NT2/D1 (cell line): ENCODE results near the gene TOR4A.

Experiments
- DNase-seq: peaks from one replicate; pipeline ENCODE4 v3.0.0-alpha.2; 2011; ENCODE audit warnings: low read depth, low spot score
- H3K27me3 ChIP-seq: 2 replicates; pipeline ENCODE4 v1.6.0; 2011; ENCODE audit warnings: mild to moderate bottlenecking; ENCODE audit not compliant: insufficient read length, insufficient read depth
- H3K36me3 ChIP-seq: 2 replicates; pipeline ENCODE4 v1.6.1; 2011; ENCODE audit warnings: mild to moderate bottlenecking, low read length, mixed read lengths; ENCODE audit not compliant: insufficient read depth, insufficient read length
- H3K4me1 ChIP-seq: 2 replicates; pipeline ENCODE4 v1.5.1; 2011; ENCODE audit not compliant: insufficient read depth, insufficient read length
- H3K4me3 ChIP-seq: 2 replicates; pipeline ENCODE4 v1.5.1; 2011; ENCODE audit warnings: low read depth; ENCODE audit not compliant: insufficient read length
- H3K9ac ChIP-seq: 2 replicates; pipeline ENCODE4 v1.6.0; 2011; ENCODE audit warnings: low read depth; ENCODE audit not compliant: insufficient read length
- H3K9me3 ChIP-seq: 2 replicates; pipeline ENCODE4 v1.5.1; 2011; ENCODE audit warnings: mild to moderate bottlenecking, low read length; ENCODE audit not compliant: insufficient read depth
- SUZ12 ChIP-seq: IDR thresholded peaks from 2 replicates; pipeline ENCODE4 v1.6.1; 2011; ENCODE audit not compliant: insufficient read length, insufficient read depth; ENCODE audit errors: extremely low read depth
- YY1 ChIP-seq: IDR thresholded peaks from 2 replicates; pipeline ENCODE4 v1.6.1; 2011; ENCODE audit not compliant: insufficient read length, insufficient read depth
- ZNF274 ChIP-seq: IDR thresholded peaks from 2 replicates; pipeline ENCODE4 v1.6.1; 2011; ENCODE audit warnings: mild to moderate bottlenecking, low read depth, low read length

Gene TOR4A

GRCh38 chr9:137319011-137319738 lies 41.6 kb downstream of the TOR4A start:
- no peak for DNase-seq
- Histone ChIP-seq H3K4me1 (peaks cover 44% of the 10 kb centered on the region), H3K36me3 (no peaks in the 10 kb centered on the region), H3K9me3 (no peaks in the 10 kb centered on the region), H3K4me3 (no peak overlapping the region), H3K27me3 (peaks cover 10% of the 10 kb centered on the region), H3K9ac (peak overlapping the region; percentile 0)
- TF ChIP-seq SUZ12 (no peak), YY1 (no peak), ZNF274 (no peak)

- TF ChIP-seq SUZ12 (no peak), ZNF274 (no peak), YY1 (no peak)
- peak overlapping the region; percentile 33 for H3K9ac ChIP-seq
Observed at GRCh38 chr9:137319739-137320551, 42.4 kb downstream of the TOR4A start.

DNA sequence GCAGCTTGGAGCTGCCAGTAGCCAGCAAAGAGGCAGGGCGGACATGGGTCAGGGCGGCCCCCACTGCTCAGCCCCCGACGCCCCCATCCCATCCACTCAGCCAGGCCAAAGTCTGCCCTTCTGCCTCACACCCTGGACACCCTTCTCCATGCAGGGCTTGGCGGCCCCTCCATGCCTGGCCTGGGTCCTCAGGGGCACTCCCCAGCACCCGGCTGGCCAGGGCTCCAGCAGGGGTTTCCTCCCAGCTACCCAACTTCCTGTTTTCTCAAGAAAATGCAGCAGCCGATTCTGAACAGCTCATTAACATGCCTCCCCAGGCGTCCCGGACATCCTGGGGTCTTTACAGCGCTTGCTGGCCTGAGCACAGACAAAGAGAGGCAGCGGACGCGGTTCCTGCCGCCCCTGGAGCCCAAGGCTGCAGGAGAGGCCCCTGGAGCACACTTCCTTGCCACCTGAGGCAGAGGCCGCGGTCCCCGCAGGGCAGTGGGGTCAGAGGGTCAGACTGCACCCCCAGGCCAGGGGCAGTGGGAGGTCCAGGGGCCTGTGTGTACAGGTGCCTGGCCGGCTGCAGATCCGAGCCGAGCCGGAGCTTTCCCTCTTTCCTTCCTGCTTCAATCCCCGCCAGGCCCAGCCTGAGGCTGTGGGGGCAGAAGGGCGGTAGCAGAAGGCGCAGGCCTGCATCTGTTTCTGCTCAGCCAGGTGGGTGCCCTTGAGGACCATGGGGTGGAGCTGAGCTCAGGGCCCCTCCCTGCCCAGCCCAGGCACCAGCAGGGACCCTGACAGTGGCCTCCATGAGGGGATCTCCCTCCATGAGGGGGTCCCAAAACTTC lies 43.2 kb downstream of the TOR4A start:
- no peak for DNase-seq
- peaks cover 10% of the 10 kb centered on the region for H3K27me3 ChIP-seq
- H3K9ac ChIP-seq: peak overlapping the region; percentile 70
- no peak overlapping the region for H3K4me3 ChIP-seq
- no peaks in the 10 kb centered on the region for H3K9me3 ChIP-seq
- H3K4me1 ChIP-seq: peaks cover 37% of the 10 kb centered on the region
- no peaks in the 10 kb centered on the region for H3K36me3 ChIP-seq
- TF ChIP-seq YY1: no peak
- TF ChIP-seq SUZ12: no peak
- TF ChIP-seq ZNF274: no peak

More at GRCh38 chr9:137319739-137320551, 42.4 kb downstream of the TOR4A start:
- no peak for DNase-seq
- Histone ChIP-seq H3K4me3 (no peak overlapping the region), H3K9me3 (no peaks in the 10 kb centered on the region), H3K4me1 (peaks cover 40% of the 10 kb centered on the region), H3K27me3 (peaks cover 10% of the 10 kb centered on the region), H3K36me3 (no peaks in the 10 kb centered on the region)

GRCh38 chr9:137321726-137322361 lies 44.3 kb downstream of the TOR4A start:
- Histone ChIP-seq H3K36me3 (no peaks in the 10 kb centered on the region), H3K27me3 (peaks cover 10% of the 10 kb centered on the region), H3K4me1 (peaks cover 33% of the 10 kb centered on the region), H3K9me3 (no peaks in the 10 kb centered on the region), H3K9ac (no peak overlapping the region), H3K4me3 (no peak overlapping the region)
- no peak for DNase-seq
- TF ChIP-seq ZNF274 (no peak), SUZ12 (no peak), YY1 (no peak)

DNA sequence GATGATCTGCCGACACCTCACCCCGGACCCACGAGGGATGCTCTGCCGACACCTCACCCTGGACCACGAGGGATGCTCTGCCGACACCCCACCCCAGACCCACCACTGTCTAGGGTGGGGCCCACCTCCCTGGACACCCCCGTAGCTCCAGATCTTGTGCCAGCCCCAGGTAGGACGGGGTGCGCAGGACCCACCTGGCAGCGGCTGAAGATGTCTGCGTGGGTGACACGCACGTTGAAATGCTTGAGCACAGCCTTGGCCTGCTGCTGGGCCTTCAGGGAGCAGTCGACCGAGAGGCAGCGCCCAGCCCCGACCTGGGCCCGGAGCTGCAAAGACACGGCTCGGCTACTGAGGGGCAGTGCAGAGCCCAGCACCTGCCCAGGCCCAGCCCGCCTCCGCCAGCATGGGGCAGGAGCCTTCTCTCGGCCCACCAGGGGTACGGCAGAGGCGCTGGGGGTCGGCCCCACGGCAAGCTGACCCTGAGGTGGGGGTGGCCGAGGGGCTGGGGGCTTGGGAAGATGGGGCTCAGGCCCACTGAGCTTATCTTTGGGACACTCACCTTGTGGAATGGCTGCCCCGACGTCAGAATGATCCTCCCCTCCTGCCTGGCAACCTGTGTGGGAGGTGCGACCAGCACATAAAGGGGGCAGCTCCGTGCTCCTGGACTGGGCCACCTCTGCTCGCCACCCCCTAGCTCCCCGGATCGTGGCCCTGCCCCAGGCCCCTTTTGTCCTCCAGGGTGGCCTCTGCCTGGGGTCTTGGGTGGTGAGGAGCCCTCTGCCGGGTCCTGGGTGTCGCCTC lies 46.2 kb downstream of the TOR4A start:
- DNase-seq: no peak
- no peak for TF ChIP-seq ZNF274
- no peak for TF ChIP-seq YY1
- H3K4me1 ChIP-seq: peaks cover 25% of the 10 kb centered on the region
- H3K36me3 ChIP-seq: no peaks in the 10 kb centered on the region
- H3K4me3 ChIP-seq: no peak overlapping the region
- no peaks in the 10 kb centered on the region for H3K9me3 ChIP-seq
- peaks cover 10% of the 10 kb centered on the region for H3K27me3 ChIP-seq
- H3K9ac ChIP-seq: no peak overlapping the region

DNA sequence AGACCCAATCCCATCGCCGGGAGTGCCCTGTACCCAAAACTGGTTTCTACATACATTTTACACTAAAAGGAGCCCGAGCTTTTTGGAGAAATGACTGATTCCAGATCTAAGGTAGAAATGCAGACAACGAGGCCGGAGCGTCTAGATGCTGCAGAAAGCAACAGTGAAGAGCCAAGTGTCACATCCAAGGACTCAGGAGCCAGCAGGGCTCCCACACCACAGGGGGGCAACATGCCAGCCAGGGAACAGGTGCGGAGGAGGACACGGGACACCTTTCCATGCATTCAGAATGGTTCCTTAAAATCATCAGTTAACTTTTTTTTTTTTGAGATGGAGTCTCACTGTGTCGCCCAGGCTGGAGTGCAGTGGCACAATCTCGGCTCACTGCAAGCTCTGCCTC lies 47.6 kb downstream of the TOR4A start:
- TF ChIP-seq ZNF274 (no peak), YY1 (no peak), SUZ12 (no peak)
- Histone ChIP-seq H3K36me3 (no peaks in the 10 kb centered on the region), H3K9ac (no peak overlapping the region), H3K27me3 (peaks cover 10% of the 10 kb centered on the region), H3K4me3 (no peak overlapping the region), H3K9me3 (no peaks in the 10 kb centered on the region; the same call in 1 of the 2 replicates), H3K4me1 (peaks cover 14% of the 10 kb centered on the region)
- DNase-seq: no peak
